H9 (cell line): ENCODE results near the gene NDOR1. TPM values are rescaled to one million over a fixed set of nuclear protein-coding genes. Genes with fewer than 3 reads are reported as not detected.

Experiments
- DNase-seq: peaks from one replicate; pipeline ENCODE4 v3.0.0-alpha.2; 2017
- H2AFZ ChIP-seq: one replicate; pipeline ENCODE4 v1.6.1; 2013; ENCODE audit warnings: mild to moderate bottlenecking, low read length, control low read depth, moderate library complexity
- H2AK5ac ChIP-seq: 2 replicates; pipeline ENCODE4 v1.6.1; 2013; ENCODE audit warnings: low read length, control low read depth, mixed read lengths; ENCODE audit not compliant: insufficient read length
- H2BK120ac ChIP-seq: one replicate; pipeline ENCODE4 v1.6.1; 2013; ENCODE audit warnings: low read depth, mild to moderate bottlenecking, low read length, control low read depth, inconsistent platforms; ENCODE audit not compliant: poor library complexity, severe bottlenecking
- H2BK12ac ChIP-seq: 2 replicates; pipeline ENCODE4 v1.6.1; 2013; ENCODE audit warnings: low read length, control low read depth, mixed read lengths, low read depth; ENCODE audit not compliant: insufficient read length
- H2BK15ac ChIP-seq: 2 replicates; pipeline ENCODE4 v1.6.1; 2013; ENCODE audit warnings: low read depth, low read length, control low read depth
- H2BK20ac ChIP-seq: one replicate; pipeline ENCODE4 v1.6.1; 2013; ENCODE audit warnings: low read depth, mild to moderate bottlenecking, low read length, control low read depth, inconsistent platforms; ENCODE audit not compliant: poor library complexity, severe bottlenecking
- H2BK5ac ChIP-seq: 2 replicates; pipeline ENCODE4 v1.6.1; 2013; ENCODE audit warnings: low read length, control low read depth, mixed read lengths; ENCODE audit not compliant: insufficient read length
- H3K14ac ChIP-seq: 2 replicates; pipeline ENCODE4 v1.6.1; 2013; ENCODE audit warnings: low read length, control low read depth; ENCODE audit not compliant: insufficient read depth
- H3K18ac ChIP-seq: 2 replicates; pipeline ENCODE4 v1.6.1; 2013; ENCODE audit warnings: low read depth, mild to moderate bottlenecking, mixed read lengths, low read length, control low read depth; ENCODE audit not compliant: insufficient read length
- H3K23ac ChIP-seq: 2 replicates; pipeline ENCODE4 v1.6.1; 2013; ENCODE audit warnings: low read length, control low read depth, mixed read lengths, low read depth; ENCODE audit not compliant: insufficient read length
- H3K23me2 ChIP-seq: 2 replicates; pipeline ENCODE4 v1.6.1; 2013; ENCODE audit warnings: low read depth, mild to moderate bottlenecking, mixed read lengths, low read length, control low read depth; ENCODE audit not compliant: insufficient read length, poor library complexity, severe bottlenecking
- H3K27ac ChIP-seq: 2 replicates; pipeline ENCODE4 v1.5.1; 2013; ENCODE audit warnings: low read length, control low read depth, mixed read lengths, low read depth; ENCODE audit not compliant: insufficient read length
- H3K27me3 ChIP-seq: 2 replicates; pipeline ENCODE4 v1.6.1; 2013; ENCODE audit warnings: low read length, control low read depth, inconsistent platforms; ENCODE audit not compliant: insufficient read depth
- H3K4ac ChIP-seq: 2 replicates; pipeline ENCODE4 v1.6.1; 2013; ENCODE audit warnings: low read depth, mild to moderate bottlenecking, control low read depth, inconsistent platforms, low read length, moderate library complexity
- H3K4me1 ChIP-seq: 2 replicates; pipeline ENCODE4 v1.6.1; 2013; ENCODE audit warnings: low read length, control low read depth, inconsistent platforms; ENCODE audit not compliant: insufficient read depth
- H3K4me2 ChIP-seq: 2 replicates; pipeline ENCODE4 v1.6.1; 2013; ENCODE audit warnings: low read length, control low read depth, mixed read lengths; ENCODE audit not compliant: insufficient read length, insufficient read depth
- H3K56ac ChIP-seq: 2 replicates; pipeline ENCODE4 v1.6.1; 2013; ENCODE audit warnings: low read depth, mild to moderate bottlenecking, mixed read lengths, low read length, control low read depth; ENCODE audit not compliant: insufficient read length
- H3K79me1 ChIP-seq: 2 replicates; pipeline ENCODE4 v1.6.1; 2013; ENCODE audit warnings: low read depth, mild to moderate bottlenecking, moderate library complexity, low read length, control low read depth, inconsistent platforms; ENCODE audit not compliant: insufficient read depth, poor library complexity, severe bottlenecking
- H3K79me2 ChIP-seq: 2 replicates; pipeline ENCODE4 v1.6.1; 2013; ENCODE audit warnings: low read length, control low read depth, inconsistent platforms; ENCODE audit not compliant: insufficient read depth
- H3K9ac ChIP-seq: 2 replicates; pipeline ENCODE4 v1.6.1; 2013; ENCODE audit warnings: low read length, control low read depth, mixed read lengths; ENCODE audit not compliant: insufficient read length; ENCODE audit errors: extremely low read depth
- H3K9me3 ChIP-seq: one replicate; pipeline ENCODE4 v1.6.1; 2013; ENCODE audit warnings: low read depth, low read length, inconsistent platforms; ENCODE audit not compliant: control insufficient read depth
- H3T11ph ChIP-seq: one replicate; pipeline ENCODE4 v1.6.1; 2013; ENCODE audit warnings: mild to moderate bottlenecking, low read length, control low read depth, inconsistent platforms
- H4K20me1 ChIP-seq: one replicate; pipeline ENCODE4 v1.6.1; 2013; ENCODE audit not compliant: control insufficient read depth, insufficient read length, insufficient read depth
- H4K5ac ChIP-seq: 2 replicates; pipeline ENCODE4 v1.6.1; 2013; ENCODE audit warnings: low read depth, mild to moderate bottlenecking, mixed read lengths, low read length, control low read depth; ENCODE audit not compliant: insufficient read length
- H4K8ac ChIP-seq: replicated peaks from 2 replicates; pipeline ENCODE4 v1.6.1; 2013; ENCODE audit warnings: low read length, control low read depth, mixed read lengths, low read depth; ENCODE audit not compliant: insufficient read length
- H4K91ac ChIP-seq: 2 replicates; pipeline ENCODE4 v1.6.1; 2013; ENCODE audit warnings: low read depth, mild to moderate bottlenecking, moderate library complexity, mixed read lengths, low read length, control low read depth; ENCODE audit not compliant: insufficient read length
- H3K27ac Mint-ChIP-seq, 3 experiments: 2 replicates in 2 of 3; 3 replicates in 1 of 3; pipeline ENCODE4 v1.8.0; 2020 to 2021; ENCODE audit warnings: mixed read lengths in 3 of 3, mild to moderate bottlenecking in 1 of 3, moderate library complexity in 1 of 3
- H3K27me3 Mint-ChIP-seq: 2 replicates; pipeline ENCODE4 v1.8.0; 2021; ENCODE audit warnings: low read depth, mild to moderate bottlenecking, moderate library complexity, mixed read lengths
- H3K36me3 Mint-ChIP-seq, 3 experiments: 2 replicates in 2 of 3; 3 replicates in 1 of 3; pipeline ENCODE4 v1.8.0; 2020 to 2021; ENCODE audit warnings: low read depth in 3 of 3, mixed read lengths in 3 of 3; ENCODE audit not compliant: insufficient read depth in 1 of 3
- H3K4me1 Mint-ChIP-seq, 2 experiments: 2 replicates each; pipeline ENCODE4 v1.8.0; 2020; ENCODE audit warnings: mixed read lengths in 2 of 2
- H3K4me3 Mint-ChIP-seq, 2 experiments: 2 replicates in 1 of 2; 3 replicates in 1 of 2; pipeline ENCODE4 v1.8.0; 2020 to 2021; ENCODE audit warnings: mild to moderate bottlenecking in 2 of 2, mixed read lengths in 2 of 2, moderate library complexity in 1 of 2
- H3K9me3 Mint-ChIP-seq, 2 experiments: 2 replicates in 1 of 2; 3 replicates in 1 of 2; pipeline ENCODE4 v1.8.0; 2020; ENCODE audit warnings: mild to moderate bottlenecking in 2 of 2, mixed read lengths in 2 of 2, moderate library complexity in 1 of 2
- CTCF ChIP-seq: fragments of 200-600 bp; sonication (generic); conservative IDR thresholded peaks from 3 replicates; pipeline ENCODE4 v1.8.0; 2021; ENCODE audit warnings: antibody characterized with exemption, mild to moderate bottlenecking
- WGBS: extraction: QIAGEN DNeasy Blood & Tissue Kit; methylation state at CpG from one replicate; pipeline ENCODE4 v1.1.7; 2013; ENCODE audit warnings: missing lambda C conversion rate, low lambda C conversion rate, mixed read lengths; ENCODE audit not compliant: insufficient read length; ENCODE audit errors: extremely low coverage; 5-methylcytosine and 5-hydroxymethylcytosine counted together
- total RNA-seq: library from RNA; stranded (reverse); gene quantifications from 2 replicates; pipeline ENCODE4 v1.2.1, GENCODE V29; 2021

NDOR1 gene
- total RNA-seq, 1 experiment from 2014 or later, result 44.1 TPM

- no peak overlapping the region for H3K4ac ChIP-seq
- no peak overlapping the region for H2AFZ ChIP-seq
- peaks cover 5% of the 10 kb centered on the region for H3K79me1 ChIP-seq
- H4K91ac ChIP-seq, result no peak overlapping the region
- H3K9me3 ChIP-seq, result no peaks in the 10 kb centered on the region
- no peaks in the 10 kb centered on the region for H3K4me1 ChIP-seq
- no peak overlapping the region for H3T11ph ChIP-seq
- Mint-ChIP-seq H3K27me3 (no peaks in the 10 kb centered on the region), H3K36me3 (peaks cover 7 to 57% (median 50%) of the 10 kb centered on the region in 3 experiments; a peak in 6 of 7 replicates), H3K4me3 (no peak overlapping the region), H3K4me1 (peaks cover 9 to 13% of the 10 kb centered on the region in 2 experiments), H3K27ac (peak overlapping the region in 1 of 3 experiments; percentile 74; a peak in 1 of 7 replicates), H3K9me3 (no peaks in the 10 kb centered on the region)
- H3K9ac ChIP-seq, result no peak overlapping the region
- no peak overlapping the region for H2BK120ac ChIP-seq
- no peak overlapping the region for H4K8ac ChIP-seq
- H2BK20ac ChIP-seq, result no peak overlapping the region
- H3K56ac ChIP-seq, result no peak overlapping the region
- no peak overlapping the region for H3K18ac ChIP-seq
- H2BK15ac ChIP-seq, result no peak overlapping the region
- H2BK12ac ChIP-seq, result no peak overlapping the region
- TF ChIP-seq CTCF, result no peak
- no peak overlapping the region for H2BK5ac ChIP-seq
- peaks cover 4% of the 10 kb centered on the region for H3K23me2 ChIP-seq
- no peak overlapping the region for H3K14ac ChIP-seq
- H4K20me1 ChIP-seq, result peaks cover 2% of the 10 kb centered on the region
- H3K27ac ChIP-seq, result no peak overlapping the region
- no peak overlapping the region for H2AK5ac ChIP-seq
- H3K4me2 ChIP-seq, result no peak overlapping the region
- no CpG with 5 or more reads among the region's 17 CpGs for WGBS
- H4K5ac ChIP-seq, result no peak overlapping the region
- DNase-seq, result no peak
- H3K23ac ChIP-seq, result no peak overlapping the region
- H3K79me2 ChIP-seq, result peaks cover 8% of the 10 kb centered on the region; the same call in 1 of the 2 replicates
- H3K27me3 ChIP-seq, result no peaks in the 10 kb centered on the region
These were observed 22.7 kb upstream of the NDOR1 start for GRCh38 chr9:137182836-137183235.
